Activated gamma-delta T cell treated with anti-CD3 and anti-CD28 coated beads, Interleukin-2, amount 50 U/mL, for 16 hours (primary cell): ENCODE data around the gene AFF3.

Source experiments
- DNase-seq: peaks from one replicate; pipeline ENCODE4 v3.0.0-alpha.2; 2020; ENCODE audit warnings: low read depth

Gene AFF3

GRCh38 chr2:99700482-99701398, 441.6 kb downstream of the AFF3 start:
- DNase-seq, result no peak

- DNase-seq, result no peak
These were observed 443.5 kb downstream of the AFF3 start for GRCh38 chr2:99698896-99699295.

- no peak for DNase-seq
These were observed 444.4 kb downstream of the AFF3 start for GRCh38 chr2:99697811-99698568.

GRCh38 chr2:99695944-99696253, 446.5 kb downstream of the AFF3 start:
- DNase-seq, result no peak

GRCh38 chr2:99695130-99695943, 447.1 kb downstream of the AFF3 start:
- DNase-seq, result no peak

GRCh38 chr2:99694331-99694730, 448.1 kb downstream of the AFF3 start:
- DNase-seq, result no peak

GRCh38 chr2:99692785-99693184, 449.6 kb downstream of the AFF3 start:
- DNase-seq, result no peak

GRCh38 chr2:99691926-99692325, 450.5 kb downstream of the AFF3 start:
- no peak for DNase-seq

GRCh38 chr2:99689145-99689742, 453.1 kb downstream of the AFF3 start:
- no peak for DNase-seq

- no peak for DNase-seq
These were observed 453.7 kb downstream of the AFF3 start for GRCh38 chr2:99688699-99689098.

- no peak for DNase-seq
These were observed 459.9 kb downstream of the AFF3 start for GRCh38 chr2:99682275-99683060.

GRCh38 chr2:99680946-99681345, 461.4 kb downstream of the AFF3 start:
- no peak for DNase-seq

GRCh38 chr2:99679518-99679917, 462.9 kb downstream of the AFF3 start:
- no peak for DNase-seq

- DNase-seq, result no peak
These were observed 463.8 kb downstream of the AFF3 start for GRCh38 chr2:99678625-99679024.

- no peak for DNase-seq
These were observed 464.6 kb downstream of the AFF3 start for GRCh38 chr2:99677814-99678213.

- no peak for DNase-seq
These were observed 467.2 kb downstream of the AFF3 start for GRCh38 chr2:99675130-99675661.

- DNase-seq, result no peak
These were observed 468.3 kb downstream of the AFF3 start for GRCh38 chr2:99674090-99674489.

GRCh38 chr2:99672766-99673350, 469.5 kb downstream of the AFF3 start:
- DNase-seq, result no peak

GRCh38 chr2:99670768-99671734, 471.3 kb downstream of the AFF3 start:
- DNase-seq, result no peak
